Measurements from ENCODE around the gene UBR3.
"Not testable (repeated sequence)": the region's sequence is repeated elsewhere in the genome, so short reads cannot be mapped to it uniquely, and the experiment has no call there.

The UBR3 gene

GRCh38 chr2:170115501-170116229, 288.4 kb downstream of the UBR3 start:
- DNase-seq, result no peak

- DNase-seq, result no peak
Observed at GRCh38 chr2:170118641-170119040, 291.4 kb downstream of the UBR3 start.

- DNase-seq, result not testable (repeated sequence)
Observed at GRCh38 chr2:170119326-170119725, 292.1 kb downstream of the UBR3 start.

- DNase-seq, result no peak
Observed at GRCh38 chr2:170121689-170122088, 294.4 kb downstream of the UBR3 start.

- DNase-seq, result peak; percentile 53
Observed at GRCh38 chr2:170122883-170123547, 295.8 kb downstream of the UBR3 start.

- DNase-seq, result no peak
Observed at GRCh38 chr2:170123593-170123992, 296.3 kb downstream of the UBR3 start.

GRCh38 chr2:170126138-170126728, 299.0 kb downstream of the UBR3 start:
- DNase-seq, result not testable (repeated sequence)
